ENCODE measurements around the gene MED16. TPM values are rescaled to one million over a fixed set of nuclear protein-coding genes. Genes with fewer than 3 reads are reported as not detected.

MED16 gene
- total and polyA plus RNA-seq, 2 of the 13 experiments (the other 11 are each of a cell fraction or from before 2014, with no cell fraction given), result 13.3 to 14.8 TPM

GRCh38 chr19:869245-870177, 23.5 kb downstream of the MED16 start:
- DNase-seq (ENCODE audit: low spot score) (no peak), ATAC-seq (no peak), FAIRE-seq (no peak)
- Histone ChIP-seq H3K27ac (ENCODE audit: extremely low read length, insufficient read depth, low read length) (no peak overlapping the region), H4K20me1 (ENCODE audit: insufficient read depth, low read length) (no peaks in the 10 kb centered on the region), H3K4me2 (ENCODE audit: low read depth, low read length) (no peak overlapping the region), H3K79me2 (ENCODE audit: insufficient read depth, low read length) (no peaks in the 10 kb centered on the region), H3K27me3 (ENCODE audit: control insufficient read depth in 1 of 2, insufficient read depth in 2 of 2, low read length in 2 of 2) (no peaks in the 10 kb centered on the region), H2AFZ (ENCODE audit: low read length) (no peak overlapping the region), H3K9ac (ENCODE audit: insufficient read depth, low read depth, low read length) (no peak overlapping the region), H3K4me1 (ENCODE audit: insufficient read depth, low read length) (no peaks in the 10 kb centered on the region), H3K4me3 (replicated peaks in 1 of 3; ENCODE audit: insufficient read depth in 1 of 3, low read depth in 2 of 3, low read length in 3 of 3) (no peak overlapping the region), H3K9me3 (ENCODE audit: low read length) (no peaks in the 10 kb centered on the region), H3K36me3 (replicated peaks in 1 of 2; ENCODE audit: control insufficient read depth in 1 of 2, insufficient read depth in 2 of 2, low read length in 2 of 2) (peaks cover 3 to 12% of the 10 kb centered on the region in 2 experiments; a peak in 2 of 5 replicates)
- CTCF ChIA-PET (ENCODE audit: low intra/inter-chr PET ratio, low total read pairs), result no interaction called here
- WGBS (ENCODE audit: low lambda C conversion rate), result 88% methylated on average over 22 of the region's 29 CpGs
- intact Hi-C loops (cut with micrococcal nuclease; ENCODE audit: unreplicated experiment) (no loop called here), in situ Hi-C loops (cut with HindIII; ENCODE audit: extremely low pct_ligation_motif_present, low pct_unique_long_range_greater_than_20kb) (loop anchor here (10.0 kb wide), 1 partner anchor 115 kb away; the partner anchor contains the start of gene WDR18)
- TF ChIP-seq JARID2 (CRISPR knock-in tag; IDR thresholded peaks at IDR 0.05; ENCODE audit: insufficient replicate concordance) (no peak), AGO1 (IDR thresholded peaks at IDR 0.05; ENCODE audit: low read depth, low read length, poor library complexity, severe bottlenecking) (peak; percentile 55), PCBP2 (optimal IDR thresholded peaks at IDR 0.05; ENCODE audit: low read depth, low read length, poor library complexity, severe bottlenecking) (no peak), ZNF33B (CRISPR knock-in tag; IDR thresholded peaks at IDR 0.05) (no peak), ATF1 (CRISPR knock-in tag; IDR thresholded peaks at IDR 0.05) (no peak), ZNF776 (CRISPR knock-in tag; IDR thresholded peaks at IDR 0.05) (no peak), MTA1 (CRISPR knock-in tag; IDR thresholded peaks at IDR 0.05; ENCODE audit: borderline replicate concordance) (no peak)
- no TSS peak for BruUV-seq (replicated peaks)
- POLR2A ChIA-PET, result no interaction called here
